ENCODE measurements around the gene E2F8. TPM values are rescaled to one million over a fixed set of nuclear protein-coding genes. Genes with fewer than 3 reads are reported as not detected.

Gene E2F8
- polyA plus RNA-seq, 3 donors, result not detected

GRCh38 chr11:19243613-19244012 is 2.9 kb upstream of the E2F8 start:
- peaks cover 22% of the 10 kb centered on the region for H3K79me2 ChIP-seq (ENCODE audit: insufficient read depth, low read length)
- H3K9me3 ChIP-seq (replicated peaks in 1 of 2; ENCODE audit: control insufficient read depth in 1 of 2, insufficient read depth in 1 of 2, low read length in 2 of 2), result no peaks in the 10 kb centered on the region
- peak overlapping the region in 6 of 7 donors; percentile 60 to 89 (median 84) for H3K27ac Mint-ChIP-seq
- no peak for TF ChIP-seq CTCF (IDR thresholded peaks at IDR 0.05)
- DNase-seq, result peak; percentile 33 to 57 (median 51)
- H3K27me3 Mint-ChIP-seq (ENCODE audit: low read depth in 3 of 3), result peaks cover 3 to 6% (median 6%) of the 10 kb centered on the region in 3 donors
- H3K4me1 Mint-ChIP-seq, result peaks cover 49% of the 10 kb centered on the region
- H4K20me1 ChIP-seq (ENCODE audit: insufficient read depth, low read length), result no peaks in the 10 kb centered on the region
- peak overlapping the region; percentile 64 for H3K4me2 ChIP-seq (replicated peaks; ENCODE audit: extremely low read depth, low read length, poor library complexity, severe bottlenecking)
- peaks cover 0 to 7% (median 2%) of the 10 kb centered on the region in 7 donors for H3K9me3 Mint-ChIP-seq
- no peaks in the 10 kb centered on the region for H3K36me3 ChIP-seq (replicated peaks in 1 of 2; ENCODE audit: control insufficient read depth in 1 of 2, insufficient read depth in 2 of 2, low read length in 2 of 2)
- H3K27me3 ChIP-seq (ENCODE audit: control insufficient read depth in 2 of 2, insufficient read depth in 2 of 2, low read length in 2 of 2), result peaks cover 0 to 6% of the 10 kb centered on the region in 2 donors
- H3K4me1 ChIP-seq (ENCODE audit: control insufficient read depth in 1 of 2, insufficient read depth in 2 of 2, low read length in 2 of 2), result peaks cover 45 to 49% of the 10 kb centered on the region in 2 donors
- no peak overlapping the region for H2AFZ ChIP-seq (ENCODE audit: insufficient read depth, low read depth, low read length, poor library complexity, severe bottlenecking)
- no peaks in the 10 kb centered on the region for H3K36me3 Mint-ChIP-seq
- peak overlapping the region in 1 of 2 donors; percentile 62 for H3K4me3 Mint-ChIP-seq
- peak overlapping the region in 1 of 2 donors; percentile 49 for H3K27ac ChIP-seq (ENCODE audit: low read depth in 1 of 2, low read length in 2 of 2)
- H3K4me3 ChIP-seq (replicated peaks in 1 of 3; ENCODE audit: low read depth in 2 of 3, low read length in 3 of 3), result peak overlapping the region in 1 of 3 experiments; percentile 40
- intact Hi-C loops (cut with micrococcal nuclease), result no loop called here
- no peak overlapping the region for H3K9ac ChIP-seq (ENCODE audit: insufficient read depth, low read length, poor library complexity, severe bottlenecking)

DNA sequence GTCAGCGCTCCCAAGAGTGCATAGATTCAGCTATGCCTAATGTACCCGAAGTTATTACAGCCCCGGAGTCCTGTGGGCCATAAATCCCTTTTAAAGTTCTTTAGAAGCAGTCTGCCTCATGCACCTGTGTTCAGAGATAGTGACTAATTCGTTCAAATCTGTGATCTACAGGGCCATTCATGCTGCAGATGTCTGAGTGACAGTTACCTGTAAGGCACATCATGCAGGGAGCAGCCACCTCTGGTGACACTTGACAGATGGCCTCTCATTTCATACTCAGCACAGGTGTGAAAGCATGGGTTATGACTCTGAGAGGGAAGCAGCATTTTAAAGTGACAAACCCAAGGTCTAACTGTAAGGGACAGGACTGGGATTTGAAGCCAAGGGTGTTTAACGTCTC is 2.4 kb upstream of the E2F8 start:
- Mint-ChIP-seq H3K27me3 (ENCODE audit: low read depth in 3 of 3) (peaks cover 3 to 6% (median 6%) of the 10 kb centered on the region in 3 donors), H3K36me3 (no peaks in the 10 kb centered on the region), H3K9me3 (peaks cover 0 to 3% (median 2%) of the 10 kb centered on the region in 7 donors), H3K27ac (peak overlapping the region in 2 of 7 donors; percentile 60 to 85), H3K4me3 (peak overlapping the region; percentile 31 to 62), H3K4me1 (peaks cover 52% of the 10 kb centered on the region)
- H2AFZ ChIP-seq (ENCODE audit: insufficient read depth, low read depth, low read length, poor library complexity, severe bottlenecking), result no peak overlapping the region
- H3K4me1 ChIP-seq (ENCODE audit: control insufficient read depth in 1 of 2, insufficient read depth in 2 of 2, low read length in 2 of 2), result peaks cover 45 to 49% of the 10 kb centered on the region in 2 donors
- no peaks in the 10 kb centered on the region for H4K20me1 ChIP-seq (ENCODE audit: insufficient read depth, low read length)
- DNase-seq, result no peak
- H3K36me3 ChIP-seq (replicated peaks in 1 of 2; ENCODE audit: control insufficient read depth in 1 of 2, insufficient read depth in 2 of 2, low read length in 2 of 2), result no peaks in the 10 kb centered on the region
- H3K9ac ChIP-seq (ENCODE audit: insufficient read depth, low read length, poor library complexity, severe bottlenecking), result no peak overlapping the region
- H3K27me3 ChIP-seq (ENCODE audit: control insufficient read depth in 2 of 2, insufficient read depth in 2 of 2, low read length in 2 of 2), result peaks cover 0 to 6% of the 10 kb centered on the region in 2 donors
- TF ChIP-seq CTCF (IDR thresholded peaks at IDR 0.05), result no peak
- no peaks in the 10 kb centered on the region for H3K9me3 ChIP-seq (replicated peaks in 1 of 2; ENCODE audit: control insufficient read depth in 1 of 2, insufficient read depth in 1 of 2, low read length in 2 of 2)
- intact Hi-C loops (cut with micrococcal nuclease), result no loop called here
- 81% methylated on average over 5 of the region's 5 CpGs for WGBS (ENCODE audit: insufficient coverage)
- peak overlapping the region in 1 of 3 experiments; percentile 76 for H3K4me3 ChIP-seq (replicated peaks in 1 of 3; ENCODE audit: low read depth in 2 of 3, low read length in 3 of 3)
- peak overlapping the region in 1 of 2 donors; percentile 49 for H3K27ac ChIP-seq (ENCODE audit: low read depth in 1 of 2, low read length in 2 of 2)
- peak overlapping the region; percentile 64 for H3K4me2 ChIP-seq (replicated peaks; ENCODE audit: extremely low read depth, low read length, poor library complexity, severe bottlenecking)
- H3K79me2 ChIP-seq (ENCODE audit: insufficient read depth, low read length), result peaks cover 26% of the 10 kb centered on the region
